MCF 10A (cell line): Measurements from ENCODE around the gene RFXANK. TPM values are rescaled to one million over a fixed set of nuclear protein-coding genes. Genes with fewer than 3 reads are reported as not detected.

Experiments
- BruUV-seq: library from RNA; stranded (reverse); fragments of 400-500 nt; replicated peaks from 2 replicates; lab custom pipeline; 2021; lab: Mats Ljungman, UMichigan
- CTCF ChIA-PET: fragments of 300-600 bp; sonication (Branson Sonifier 250); formaldehyde crosslinking; extraction: SDS; loops from one replicate; lab custom pipeline; 2021; ENCODE audit warnings: antibody characterized with exemption, inconsistent platforms; lab: Yijun Ruan, JAX
- POLR2A ChIA-PET: fragments of 300-600, 350-650 bp; sonication (Branson Sonifier 250); formaldehyde crosslinking; extraction: SDS; loops from one replicate; lab custom pipeline; 2020; ENCODE audit warnings: antibody characterized with exemption, inconsistent platforms; lab: Yijun Ruan, JAX
- DNase-seq: peaks from one replicate; pipeline ENCODE4 v3.0.0-alpha.2; 2018; ENCODE audit not compliant: unreplicated experiment
- H3K27ac Mint-ChIP-seq: one replicate; pipeline ENCODE4 v1.8.0; 2022; ENCODE audit warnings: mild to moderate bottlenecking, low read depth, mixed read lengths; ENCODE audit not compliant: unreplicated experiment
- H3K27me3 Mint-ChIP-seq: one replicate; pipeline ENCODE4 v1.8.0; 2022; ENCODE audit warnings: mixed read lengths; ENCODE audit not compliant: insufficient read depth, unreplicated experiment
- H3K36me3 Mint-ChIP-seq: one replicate; pipeline ENCODE4 v1.8.0; 2022; ENCODE audit warnings: mild to moderate bottlenecking, moderate library complexity, mixed read lengths; ENCODE audit not compliant: insufficient read depth, unreplicated experiment
- H3K4me1 Mint-ChIP-seq: one replicate; pipeline ENCODE4 v1.8.0; 2022; ENCODE audit warnings: mixed read lengths; ENCODE audit not compliant: insufficient read depth, unreplicated experiment
- H3K4me3 Mint-ChIP-seq: one replicate; pipeline ENCODE4 v1.8.0; 2022; ENCODE audit warnings: mild to moderate bottlenecking, moderate library complexity, mixed read lengths; ENCODE audit not compliant: unreplicated experiment
- H3K9me3 Mint-ChIP-seq: one replicate; pipeline ENCODE4 v1.8.0; 2022; ENCODE audit warnings: mixed read lengths; ENCODE audit not compliant: unreplicated experiment
- CTCF ChIP-seq: fragments of 200-600 bp; IDR thresholded peaks from one replicate; pipeline ENCODE4 v1.8.0; 2022; ENCODE audit warnings: antibody characterized with exemption, mild to moderate bottlenecking; ENCODE audit not compliant: unreplicated experiment
- intact Hi-C: fragments of 100-400 bp; cut with micrococcal nuclease; formaldehyde crosslinking; loops from 2 replicates; pipeline ENCODE4 v1.14.1; 2022
- total RNA-seq: library from RNA; stranded (reverse); gene quantifications from 2 replicates; pipeline ENCODE4 v1.2.3, GENCODE V29; 2022

Gene RFXANK
- total RNA-seq, 1 experiment from 2014 or later: 118 TPM

- BruUV-seq: no TSS peak
- no peak for DNase-seq
- intact Hi-C loops: no loop called here
- no peak for TF ChIP-seq CTCF
- POLR2A ChIA-PET: no interaction called here
- Mint-ChIP-seq H3K27me3 (peaks cover 8% of the 10 kb centered on the region), H3K4me1 (no peaks in the 10 kb centered on the region), H3K4me3 (no peak overlapping the region), H3K9me3 (no peaks in the 10 kb centered on the region), H3K27ac (no peak overlapping the region), H3K36me3 (no peaks in the 10 kb centered on the region)
- CTCF ChIA-PET: interaction anchor here (0.7 kb wide), 1 partner anchor 15 kb away, joined by 3 read pairs; no protein-coding TSS in a partner anchor
Observed at GRCh38 chr19:19223636-19224035, 31.6 kb downstream of the RFXANK start.

- TF ChIP-seq CTCF: no peak
- Mint-ChIP-seq H3K9me3 (no peaks in the 10 kb centered on the region), H3K27ac (no peak overlapping the region), H3K36me3 (no peaks in the 10 kb centered on the region), H3K4me3 (no peak overlapping the region), H3K4me1 (no peaks in the 10 kb centered on the region), H3K27me3 (peaks cover 14% of the 10 kb centered on the region)
- intact Hi-C loops: no loop called here
- ChIA-PET CTCF (interaction anchor here (0.6 to 1.1 kb wide), 2 partner anchors 21 to 98 kb away, joined by 3 to 5 read pairs; partner anchors contain the start of gene NR2C2AP), POLR2A (interaction anchor here (0.6 kb wide), 1 partner anchor 29 kb away, joined by 3 read pairs; no protein-coding TSS in a partner anchor)
- DNase-seq: no peak
- BruUV-seq: no TSS peak
Observed at GRCh38 chr19:19224150-19224851, 32.2 kb downstream of the RFXANK start.

- peak; percentile 8 for TF ChIP-seq CTCF
- ChIA-PET CTCF (interaction anchor here (0.6 to 1.1 kb wide), 2 partner anchors 22 to 200 kb away, joined by 3 to 5 read pairs; partner anchors contain the start of gene NR2C2AP), POLR2A (interaction anchor here (0.6 kb wide), 1 partner anchor 30 kb away, joined by 3 read pairs; no protein-coding TSS in a partner anchor)
- Mint-ChIP-seq H3K9me3 (no peaks in the 10 kb centered on the region), H3K36me3 (no peaks in the 10 kb centered on the region), H3K27ac (no peak overlapping the region), H3K27me3 (peaks cover 18% of the 10 kb centered on the region), H3K4me3 (peak overlapping the region; percentile 41), H3K4me1 (no peaks in the 10 kb centered on the region)
- BruUV-seq: no TSS peak
- DNase-seq: peak; percentile 64
- intact Hi-C loops: no loop called here
Observed at GRCh38 chr19:19224852-19225494, 32.9 kb downstream of the RFXANK start.

- Mint-ChIP-seq H3K27ac (no peak overlapping the region), H3K4me1 (no peaks in the 10 kb centered on the region), H3K4me3 (no peak overlapping the region), H3K9me3 (no peaks in the 10 kb centered on the region), H3K27me3 (peaks cover 18% of the 10 kb centered on the region), H3K36me3 (no peaks in the 10 kb centered on the region)
- BruUV-seq: no TSS peak
- CTCF ChIA-PET: no interaction called here
- DNase-seq: no peak
- POLR2A ChIA-PET: no interaction called here
- intact Hi-C loops: no loop called here
- TF ChIP-seq CTCF: no peak
Observed at GRCh38 chr19:19226204-19226603, 34.1 kb downstream of the RFXANK start.
